GM21515 (cell line): ENCODE data around the gene YIF1A.

Source experiments
- ATAC-seq: cut with Tn5 transposase; IDR thresholded peaks from one replicate; pipeline ENCODE4 v1.9.1; 2021; ENCODE audit not compliant: unreplicated experiment

Gene YIF1A

DNA sequence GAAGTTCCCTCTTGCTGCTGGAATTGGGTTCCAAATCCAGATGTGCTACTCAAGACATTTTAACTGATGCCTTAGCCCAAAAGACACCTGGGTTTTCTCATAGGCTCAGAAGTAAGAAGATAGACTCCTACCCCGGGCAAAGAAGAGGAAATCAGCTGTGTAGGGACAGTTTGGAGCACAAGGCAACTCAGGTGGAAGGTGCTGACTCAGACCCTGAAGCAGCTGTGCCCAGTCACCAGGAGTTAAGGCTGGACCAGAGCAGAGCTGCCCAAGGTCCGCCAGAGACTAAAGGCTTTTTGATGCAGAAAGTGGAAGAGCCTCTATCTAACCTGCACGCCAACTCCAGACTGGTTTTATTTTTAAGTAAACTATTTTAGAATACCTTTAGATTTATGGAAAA is 41.1 kb downstream of the YIF1A start:
- ATAC-seq = no peak

DNA sequence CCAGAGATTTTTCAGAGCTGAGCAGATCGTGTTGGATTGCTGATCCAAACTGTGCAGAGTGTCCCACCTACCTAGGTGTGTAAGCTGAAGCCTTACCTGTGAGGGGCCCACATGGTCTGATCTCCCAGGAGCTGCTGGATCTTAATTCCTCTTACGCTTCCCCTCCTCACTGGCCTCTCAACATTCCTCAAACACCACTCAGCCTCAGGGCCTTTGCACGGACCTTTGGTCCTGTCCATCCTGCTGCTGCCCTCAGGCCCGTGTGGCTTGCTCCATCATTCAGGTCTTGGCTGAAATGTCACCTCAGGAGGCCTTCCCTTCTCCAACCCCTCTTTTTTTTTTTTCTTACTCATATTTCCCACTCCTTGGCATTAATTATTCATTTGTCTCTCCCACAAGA is 41.6 kb downstream of the YIF1A start:
- ATAC-seq = no peak

DNA sequence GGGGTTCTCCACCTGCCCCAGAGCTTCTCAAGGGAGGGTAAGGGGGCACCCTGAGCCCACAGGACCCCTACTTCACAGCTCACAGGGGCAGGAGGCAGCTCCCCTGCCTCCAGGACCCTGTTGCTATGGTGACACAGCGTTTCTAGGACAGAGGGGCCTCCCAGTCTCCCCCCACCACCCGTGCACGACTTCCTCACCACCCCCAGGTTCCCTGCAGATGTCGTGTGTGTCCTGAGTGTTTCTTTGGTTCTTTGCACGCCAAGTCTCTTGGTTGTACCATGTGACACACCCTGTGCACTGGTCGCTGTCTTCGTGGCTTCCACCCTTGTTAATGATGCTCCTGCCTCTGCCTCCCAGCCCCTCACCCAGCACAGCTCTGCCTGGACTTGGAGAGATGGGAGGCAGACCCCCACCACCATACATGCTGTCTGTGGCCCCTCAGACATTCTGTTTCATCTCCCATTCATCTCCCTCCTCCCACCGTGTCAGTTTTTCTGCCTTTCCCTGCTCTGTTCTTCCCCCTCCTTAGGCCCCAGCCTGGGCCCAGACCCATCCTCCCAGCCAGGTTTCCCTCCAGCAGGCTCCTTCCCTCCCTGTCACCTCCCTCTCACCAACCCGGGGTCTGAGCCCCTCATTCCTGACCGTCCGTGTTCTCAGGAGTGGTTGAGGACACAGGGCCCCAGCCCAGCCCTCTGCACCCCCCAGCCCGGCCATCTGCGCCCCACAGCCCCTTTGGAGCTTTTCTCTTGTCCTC is 45.0 kb downstream of the YIF1A start:
- ATAC-seq = no peak

DNA sequence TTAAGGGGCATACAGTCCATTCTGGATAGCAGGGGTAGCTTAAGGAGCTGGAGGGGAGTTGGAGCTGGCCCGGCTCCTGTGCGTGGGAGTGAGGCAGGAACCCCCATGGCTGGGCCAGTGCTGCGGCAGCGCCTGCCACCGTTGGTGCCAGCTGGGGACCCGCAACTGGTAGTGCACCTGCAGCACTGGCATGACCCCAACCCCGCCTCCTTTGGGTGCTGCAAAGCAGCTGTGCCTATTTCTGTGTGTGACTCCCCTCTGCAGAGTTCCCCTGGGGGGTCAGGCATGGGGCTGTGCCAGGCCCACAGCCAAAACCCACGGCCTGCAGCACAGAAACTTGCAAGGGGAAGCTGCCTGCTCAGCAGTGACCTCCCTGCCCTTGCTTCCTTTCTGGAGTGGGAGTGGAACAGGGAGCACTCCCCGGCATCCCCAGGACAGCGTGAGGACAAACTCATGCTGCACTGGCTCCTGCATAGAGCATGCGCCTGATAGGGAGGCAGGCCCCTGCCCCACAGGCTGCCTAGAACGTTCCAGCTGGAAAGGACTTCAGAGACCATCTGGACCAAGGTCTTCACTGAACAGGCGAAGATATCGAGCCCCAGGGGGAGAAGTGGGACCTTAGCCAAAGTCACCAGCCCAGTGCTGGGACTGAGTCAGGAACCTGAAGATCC is 46.7 kb downstream of the YIF1A start:
- ATAC-seq = no peak

DNA sequence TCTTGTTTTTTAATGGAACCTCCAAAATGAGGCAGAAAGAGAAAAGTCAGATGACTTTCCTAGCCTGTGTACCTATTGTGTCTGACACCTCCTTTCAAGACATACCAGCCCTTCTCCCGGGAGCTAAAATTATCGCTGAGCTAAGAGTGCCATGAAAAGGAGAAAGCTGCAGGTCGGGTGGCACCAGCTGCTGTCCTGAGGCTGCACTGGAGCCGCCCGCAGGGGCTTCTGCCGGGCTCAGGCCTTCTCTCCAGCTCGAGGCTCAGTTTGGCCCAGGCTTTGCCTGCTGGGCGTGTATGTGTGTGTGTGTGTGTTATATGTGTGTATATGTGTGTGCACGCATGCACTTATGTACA is 48.2 kb downstream of the YIF1A start:
- ATAC-seq = no peak

DNA sequence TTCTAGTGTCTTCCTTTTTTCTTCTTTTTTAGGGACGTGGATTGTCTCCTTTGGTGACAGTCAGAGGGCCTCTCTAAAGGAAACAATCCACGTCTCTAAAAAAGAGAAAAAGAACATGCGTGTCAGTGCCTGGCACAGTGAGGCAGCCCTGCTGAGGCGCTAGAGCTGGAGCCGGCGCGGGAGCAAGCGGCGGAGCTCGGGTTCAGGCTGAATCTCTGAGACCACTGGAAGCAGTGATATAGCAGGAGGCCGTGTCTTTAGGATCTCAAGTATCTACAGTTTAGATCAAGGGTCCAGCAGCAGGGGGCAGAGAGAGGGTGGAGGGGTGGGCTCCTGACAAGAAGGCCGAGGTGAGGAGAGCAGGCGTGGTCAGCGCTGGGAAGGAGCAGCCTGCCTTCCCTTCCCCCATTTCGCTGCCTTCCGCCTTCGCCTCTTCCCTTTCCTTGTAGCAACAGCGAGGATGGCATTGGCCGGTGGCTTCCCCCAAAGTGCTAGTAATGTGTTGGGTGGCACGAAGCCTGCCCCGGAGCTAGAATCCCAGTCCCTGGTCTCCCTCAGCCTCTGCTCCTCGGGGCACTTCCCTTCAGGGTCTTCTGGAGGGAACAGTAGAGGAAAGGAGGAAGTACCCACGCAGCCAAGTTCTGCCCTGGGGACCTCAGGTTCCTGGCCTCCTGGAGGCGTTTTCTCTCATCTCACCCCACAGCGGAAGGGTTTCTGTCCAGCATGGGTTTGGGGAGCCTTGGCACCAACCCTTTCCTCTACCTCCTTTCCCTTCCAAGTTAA is 48.8 kb downstream of the YIF1A start:
- ATAC-seq = no peak

DNA sequence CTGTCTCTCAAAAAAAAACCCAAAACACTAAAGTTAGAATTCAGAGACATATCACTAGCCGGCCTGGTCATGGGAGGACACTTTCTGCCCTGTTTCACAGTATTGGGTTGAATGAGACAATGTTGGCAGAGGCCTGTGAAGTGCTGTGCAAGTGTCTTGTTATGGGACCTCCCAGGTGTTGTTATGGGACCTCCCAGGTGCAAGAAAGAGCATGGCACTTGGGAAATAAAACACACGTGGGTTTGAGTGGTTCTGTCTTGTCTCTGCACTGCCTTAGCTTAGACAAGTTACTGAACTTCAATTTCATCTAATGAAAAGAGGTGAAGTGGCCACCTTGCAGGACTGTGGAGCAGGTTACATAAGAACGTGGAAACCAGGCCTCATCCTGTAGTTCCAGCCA is 49.4 kb downstream of the YIF1A start:
- no peak for ATAC-seq

DNA sequence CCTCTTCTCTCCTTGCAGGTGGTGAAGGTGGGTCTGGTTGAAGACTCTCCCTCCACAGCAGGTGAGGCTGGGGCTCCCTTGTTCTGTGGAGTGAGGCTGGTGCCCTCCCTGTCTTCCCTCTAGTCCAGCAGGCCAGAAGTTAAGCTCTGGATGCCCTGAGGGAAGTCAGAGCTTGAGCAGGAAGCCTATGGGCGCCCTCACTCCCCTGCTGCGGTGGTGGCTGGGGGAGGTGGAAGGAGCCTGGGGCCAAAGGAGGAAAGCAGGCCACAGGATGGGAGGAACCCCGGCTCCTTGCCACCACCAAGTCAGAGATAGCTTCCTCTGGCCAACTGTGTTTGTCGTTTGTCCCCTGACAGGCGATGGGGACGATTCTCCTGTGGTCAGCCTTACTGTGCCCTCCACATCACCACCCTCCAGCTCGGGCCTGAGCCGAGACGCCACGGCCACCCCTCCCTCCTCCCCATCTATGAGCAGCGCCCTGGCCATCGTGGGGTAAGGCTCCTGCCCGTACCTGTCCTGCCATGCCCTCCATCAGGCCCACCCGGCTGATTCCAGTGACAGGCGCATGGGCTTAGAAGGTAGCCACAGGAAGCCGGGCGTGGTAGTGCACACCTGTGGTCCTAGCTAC is 50.0 kb downstream of the YIF1A start:
- no peak for ATAC-seq

DNA sequence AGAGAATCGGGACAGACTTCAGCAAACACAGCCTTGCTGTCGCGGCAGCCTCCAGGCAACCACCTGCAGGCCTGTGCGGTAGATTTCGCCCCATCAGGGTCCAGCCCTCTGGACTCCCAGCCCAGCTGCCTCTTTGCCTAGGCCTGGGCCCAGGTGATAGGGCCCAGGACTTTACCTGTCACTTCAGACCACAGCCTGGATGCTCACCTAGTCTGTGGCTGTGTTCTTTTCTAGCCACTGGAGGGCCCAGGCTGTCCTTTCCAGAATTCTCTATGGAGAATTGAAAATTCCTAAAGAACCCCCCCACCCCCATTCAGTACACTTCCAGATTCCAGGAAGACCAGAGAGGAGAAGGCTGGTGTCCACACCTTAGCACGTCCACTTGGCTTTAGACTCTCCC is 51.1 kb downstream of the YIF1A start:
- ATAC-seq = no peak

DNA sequence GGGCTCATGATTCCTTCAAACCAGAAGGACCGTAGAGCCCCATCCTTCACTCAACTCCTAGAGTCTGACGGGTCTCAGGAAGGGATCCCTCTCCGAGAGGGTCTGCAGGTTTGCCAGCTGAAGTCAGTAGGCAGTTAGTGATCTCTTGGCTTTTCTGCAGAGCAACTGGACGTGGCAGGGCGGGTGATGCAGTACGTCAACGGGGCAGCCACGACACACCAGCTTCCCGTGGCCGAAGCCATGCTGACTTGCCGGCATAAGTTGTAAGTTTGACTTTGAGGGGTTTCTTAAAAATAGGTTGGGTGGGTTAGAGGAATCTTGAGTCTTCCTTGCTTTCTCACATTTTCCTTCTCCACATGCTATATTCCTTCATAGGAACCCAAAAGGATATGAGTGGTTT is 53.8 kb downstream of the YIF1A start:
- no peak for ATAC-seq
